Measurements from ENCODE around the gene KCNG2.

Gene KCNG2

DNA sequence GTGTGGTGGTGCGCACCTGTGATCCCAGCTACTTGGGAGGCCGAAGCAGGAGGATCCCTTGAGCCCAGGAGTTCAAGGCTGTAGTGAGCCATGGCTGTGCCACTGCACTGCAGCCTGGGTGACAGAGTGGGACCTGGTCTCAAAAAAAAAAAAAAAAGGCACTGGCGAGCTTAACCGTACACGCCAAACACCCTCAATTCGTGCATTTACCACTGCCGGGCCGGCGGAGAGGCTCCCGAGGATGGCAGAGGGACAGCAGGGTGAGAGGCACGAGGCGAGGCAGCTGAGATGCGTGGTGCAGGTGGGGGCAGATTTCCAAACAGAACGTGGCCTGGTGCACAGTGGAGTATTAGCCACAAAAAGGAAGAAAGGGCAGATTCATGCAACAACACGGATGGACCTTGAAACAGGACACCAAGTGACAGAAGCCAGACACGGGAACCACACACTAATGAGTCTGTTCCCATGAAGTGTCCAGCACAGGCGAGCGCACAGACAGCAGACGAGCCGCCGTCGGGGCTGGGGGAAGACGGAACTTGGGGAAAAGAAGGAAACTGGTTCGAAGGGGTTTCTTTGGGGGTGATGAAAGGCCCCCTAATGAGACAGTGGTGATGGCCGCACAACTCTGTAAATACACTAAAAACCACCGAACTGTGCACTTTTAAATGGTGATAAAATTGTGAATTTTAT is 126.3 kb downstream of the KCNG2 start:
- DNase-seq (ENCODE audit: low read depth, low spot score) = no peak

DNA sequence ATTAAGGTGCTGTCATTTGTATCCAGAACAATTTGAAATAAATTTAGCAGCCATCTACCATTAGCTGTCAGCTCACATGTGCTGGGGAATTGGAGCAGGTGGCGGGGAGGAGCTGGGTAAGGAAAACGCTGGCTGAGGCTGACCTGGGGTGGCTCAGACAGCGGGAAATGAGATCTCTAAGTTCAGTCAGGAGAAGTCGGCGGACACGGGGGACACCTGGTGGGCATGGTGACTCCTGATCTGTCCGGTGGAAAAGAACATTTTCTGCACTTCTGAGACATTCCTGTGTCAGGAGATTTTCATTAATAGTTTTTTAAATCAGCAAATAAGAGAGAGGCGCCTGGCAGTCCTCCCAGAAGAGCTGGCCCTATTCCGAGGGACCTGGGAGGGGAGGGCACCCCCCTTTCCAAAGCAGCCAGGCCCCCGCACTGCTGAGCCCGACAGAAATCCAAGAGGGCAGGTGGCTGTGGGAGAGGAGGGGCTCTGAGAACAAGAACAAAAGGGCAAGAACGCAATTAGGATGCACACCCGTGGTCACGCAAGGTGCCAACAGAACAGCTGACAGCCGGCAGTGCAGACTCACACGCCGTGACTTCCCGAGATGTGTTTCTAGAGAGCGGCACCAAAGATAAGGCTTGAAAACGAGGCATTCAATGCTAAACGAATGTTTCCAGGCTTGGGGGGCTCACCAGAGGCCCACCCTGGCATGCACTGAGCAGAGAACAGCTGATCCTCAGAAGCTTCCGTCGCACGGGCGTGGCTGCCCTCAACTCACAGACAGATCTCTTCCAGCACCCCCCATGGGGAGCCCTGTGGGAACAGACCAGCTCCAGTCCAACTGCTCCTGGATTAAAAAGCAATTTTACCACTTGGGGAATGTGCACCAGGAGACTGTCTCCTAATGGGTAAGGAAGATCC is 127.3 kb downstream of the KCNG2 start:
- no peak for DNase-seq (ENCODE audit: low read depth, low spot score)

DNA sequence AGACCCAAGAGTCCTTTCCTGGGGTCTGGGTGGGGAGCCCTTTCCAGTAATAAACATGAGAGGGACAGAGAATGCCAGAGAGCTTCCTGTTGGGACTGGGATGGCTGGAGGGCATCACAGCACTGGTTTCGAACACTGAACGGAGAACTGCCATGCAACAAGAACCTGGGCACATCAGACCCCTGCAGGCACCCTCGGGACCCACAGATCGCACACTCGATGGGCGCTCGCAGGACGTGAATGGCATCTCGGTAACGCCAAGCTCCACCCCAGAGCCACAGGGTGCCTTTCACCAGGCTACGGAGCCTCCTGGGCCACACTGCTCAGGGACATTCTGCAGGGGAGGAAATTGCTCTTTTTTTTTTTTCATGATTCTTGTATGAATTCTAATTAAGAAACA is 128.6 kb downstream of the KCNG2 start:
- DNase-seq (ENCODE audit: low read depth, low spot score) = no peak

DNA sequence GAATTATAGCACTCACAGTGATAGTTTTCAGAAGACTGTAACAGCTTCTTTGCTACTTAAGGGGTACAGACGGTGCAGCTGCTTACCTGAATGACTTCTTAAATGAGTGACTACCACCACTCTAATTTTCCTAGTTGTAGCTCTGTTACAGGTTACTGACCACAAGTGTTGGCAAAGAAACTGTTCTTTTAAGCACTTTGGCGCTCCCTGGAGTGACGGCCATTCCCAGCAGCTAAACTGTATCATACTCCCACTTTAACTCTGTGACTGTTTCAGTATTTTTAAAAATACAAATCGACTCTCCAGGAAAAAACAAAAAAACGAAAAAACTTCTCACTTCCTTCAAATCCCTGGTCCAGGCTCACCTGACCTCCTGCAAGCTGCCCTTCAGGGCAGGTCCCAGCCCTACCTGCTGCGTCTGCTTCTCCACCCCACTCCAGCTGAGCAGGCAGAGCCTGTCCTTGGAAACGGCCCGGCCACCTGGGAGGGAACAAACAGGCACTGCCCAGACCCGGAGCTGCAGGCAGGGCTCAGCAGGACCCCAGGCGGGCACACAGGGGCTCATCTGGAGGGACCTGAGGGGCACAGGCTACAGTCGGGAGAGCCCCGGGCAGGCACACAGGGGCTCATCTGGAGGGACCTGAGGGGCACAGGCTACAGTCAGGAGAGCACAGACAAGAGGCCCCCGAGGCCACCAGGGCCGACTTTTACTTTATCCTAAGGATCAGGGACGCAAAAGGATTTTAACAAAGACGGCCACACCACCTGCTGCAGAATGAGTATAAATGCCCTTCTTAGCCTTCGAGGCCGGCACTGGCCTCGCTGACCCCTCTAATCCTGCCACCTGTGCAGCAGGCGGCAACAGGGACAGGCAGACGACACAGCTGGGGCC is 129.2 kb downstream of the KCNG2 start:
- no peak for DNase-seq (ENCODE audit: low read depth, low spot score)

DNA sequence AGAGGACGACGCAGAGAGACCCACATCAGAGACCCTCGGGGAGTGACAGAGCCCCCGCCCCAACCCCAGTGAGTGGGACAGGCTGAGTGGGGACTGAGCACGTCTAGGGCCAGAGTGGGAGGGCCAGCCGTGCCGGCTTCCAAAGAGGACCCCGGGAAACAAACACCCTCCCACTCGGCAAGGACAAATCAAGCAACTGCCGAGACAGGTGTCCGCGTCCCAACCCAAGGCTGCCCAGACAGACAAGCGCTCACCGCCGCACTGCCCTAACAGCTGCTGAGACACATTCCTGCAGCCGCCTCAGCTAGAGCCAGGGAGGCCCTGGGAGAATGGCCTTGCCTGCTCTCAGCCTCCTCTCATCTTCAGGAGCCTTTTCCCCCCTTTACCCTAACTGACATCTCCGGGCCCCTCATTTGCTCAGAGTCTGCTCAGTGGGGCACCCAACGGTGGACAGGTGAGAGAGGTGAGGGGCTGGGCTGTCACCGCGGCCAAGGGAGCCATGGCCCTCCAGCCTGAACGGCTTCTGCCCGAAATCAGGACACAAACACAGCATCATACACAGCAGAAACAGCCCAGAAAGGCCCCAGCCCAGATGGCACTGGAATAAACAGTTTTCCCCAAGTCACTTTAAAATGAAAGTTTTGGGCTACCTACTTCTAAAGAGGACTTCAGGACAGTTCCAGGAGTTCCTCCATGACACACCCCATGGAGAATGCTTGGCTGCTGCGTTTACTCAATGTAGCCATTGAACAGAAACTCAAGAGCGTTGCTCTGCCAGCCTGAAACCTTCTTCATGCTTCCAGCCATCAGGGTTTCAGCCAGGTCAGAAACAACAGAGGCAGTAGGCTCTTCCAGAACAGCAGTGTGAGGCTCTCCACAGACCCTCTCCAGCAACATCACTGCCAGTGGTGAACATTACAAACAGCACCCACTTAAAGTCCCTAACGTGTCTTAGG is 130.1 kb downstream of the KCNG2 start:
- no peak for DNase-seq (ENCODE audit: low read depth, low spot score)

DNA sequence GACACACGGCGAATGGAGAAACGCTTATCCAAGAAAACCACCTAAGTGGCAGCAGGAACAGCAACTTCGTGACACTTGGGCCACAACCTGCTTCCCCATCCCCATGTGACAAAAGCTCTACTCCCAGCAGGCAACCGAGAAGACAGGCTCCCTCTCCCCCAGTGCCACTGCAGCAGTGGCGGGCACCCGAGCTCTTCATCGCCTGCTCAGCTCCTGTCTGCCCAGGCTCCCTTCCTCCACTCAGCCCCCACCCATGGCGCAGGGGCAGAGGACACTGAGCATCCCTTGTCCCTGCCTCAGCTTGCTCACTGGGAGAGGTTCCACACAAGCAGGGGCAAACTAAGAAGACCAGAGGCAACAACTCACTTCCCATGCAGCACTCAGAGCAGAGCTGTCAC is 130.8 kb downstream of the KCNG2 start:
- DNase-seq (ENCODE audit: low read depth, low spot score) = no peak

DNA sequence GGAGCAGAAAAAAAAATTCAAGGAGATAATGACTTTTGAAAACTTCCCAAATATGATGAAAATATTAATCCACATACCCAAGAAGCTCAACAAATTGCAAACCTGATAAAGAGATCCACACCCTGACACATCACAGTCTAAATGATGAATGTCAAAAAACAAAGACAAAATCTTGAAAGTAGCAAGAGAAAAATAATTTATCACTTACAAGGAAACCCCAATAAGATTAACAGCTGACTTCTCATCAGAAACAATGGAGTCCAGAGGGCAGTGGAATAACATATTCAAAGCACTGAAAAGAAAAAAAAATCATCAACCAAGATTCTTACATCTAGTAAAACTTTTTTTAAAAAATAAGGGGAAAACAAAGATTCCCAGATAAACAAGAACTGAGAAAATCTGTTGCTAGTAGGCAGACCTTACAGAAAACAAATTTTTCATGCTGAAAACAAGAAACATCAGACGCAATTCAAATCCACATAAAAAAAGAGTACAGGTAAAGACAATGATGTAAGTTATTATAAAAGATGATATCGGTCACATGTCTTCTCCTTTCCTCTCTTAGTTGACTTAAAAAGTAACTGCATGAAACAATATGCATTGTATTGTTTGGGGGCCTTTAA is 132.4 kb downstream of the KCNG2 start:
- DNase-seq (ENCODE audit: low read depth, low spot score) = no peak

DNA sequence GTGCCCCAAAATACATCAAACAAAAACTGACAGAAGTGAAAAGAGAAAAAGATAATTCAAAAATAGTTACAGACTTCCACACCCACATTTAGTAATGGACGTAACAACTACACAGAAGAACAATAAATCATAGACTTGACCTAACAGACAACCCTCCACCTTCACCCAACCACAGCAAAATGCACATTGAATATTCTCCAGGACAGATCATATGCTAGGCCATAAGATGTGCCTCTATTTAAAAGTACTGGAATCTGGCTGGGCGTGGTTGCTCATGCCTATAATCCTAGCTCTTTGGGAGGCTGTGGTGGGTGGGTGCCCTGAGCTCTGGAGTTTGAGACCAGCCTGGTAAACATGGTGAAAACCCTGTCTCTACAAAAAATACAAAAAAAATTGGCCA is 133.7 kb downstream of the KCNG2 start:
- DNase-seq (ENCODE audit: low read depth, low spot score) = no peak

DNA sequence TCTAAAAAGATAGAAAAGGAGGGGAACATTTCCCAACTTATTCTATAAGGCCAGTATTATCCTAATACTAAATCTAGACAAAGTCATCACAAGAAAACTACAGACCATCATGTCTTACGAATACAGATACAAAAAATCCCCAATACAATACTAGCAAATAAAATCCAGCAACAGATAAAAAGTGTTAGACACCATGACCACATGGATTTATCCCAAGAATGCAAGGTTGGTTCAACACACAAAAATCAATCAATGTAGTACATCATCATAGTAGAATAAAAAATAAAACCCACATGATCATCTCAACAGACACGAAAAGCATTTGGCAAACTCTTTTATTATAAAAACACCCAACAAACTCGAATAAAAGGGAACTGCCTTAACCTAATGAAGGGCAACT is 135.2 kb downstream of the KCNG2 start:
- DNase-seq (ENCODE audit: low read depth, low spot score) = no peak

DNA sequence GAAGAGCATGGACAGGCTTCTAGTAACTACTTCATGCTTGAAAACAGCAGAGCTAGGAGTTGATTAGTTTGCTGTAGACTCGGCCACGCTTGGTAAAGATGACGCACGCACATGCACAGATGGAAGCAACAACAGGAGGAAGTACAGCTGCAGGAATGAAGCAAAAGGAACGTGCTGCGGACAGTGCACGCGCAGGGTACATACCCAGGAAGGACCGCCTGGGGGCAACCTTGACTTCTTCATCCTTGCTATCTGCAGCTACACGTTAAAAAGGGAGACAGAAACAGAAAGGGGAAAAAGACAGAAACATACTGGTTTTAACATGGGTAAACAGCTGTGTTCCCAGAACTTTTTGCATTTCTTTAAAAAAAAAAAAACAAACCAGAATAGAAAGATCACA is 136.0 kb downstream of the KCNG2 start:
- DNase-seq (ENCODE audit: low read depth, low spot score) = no peak

DNA sequence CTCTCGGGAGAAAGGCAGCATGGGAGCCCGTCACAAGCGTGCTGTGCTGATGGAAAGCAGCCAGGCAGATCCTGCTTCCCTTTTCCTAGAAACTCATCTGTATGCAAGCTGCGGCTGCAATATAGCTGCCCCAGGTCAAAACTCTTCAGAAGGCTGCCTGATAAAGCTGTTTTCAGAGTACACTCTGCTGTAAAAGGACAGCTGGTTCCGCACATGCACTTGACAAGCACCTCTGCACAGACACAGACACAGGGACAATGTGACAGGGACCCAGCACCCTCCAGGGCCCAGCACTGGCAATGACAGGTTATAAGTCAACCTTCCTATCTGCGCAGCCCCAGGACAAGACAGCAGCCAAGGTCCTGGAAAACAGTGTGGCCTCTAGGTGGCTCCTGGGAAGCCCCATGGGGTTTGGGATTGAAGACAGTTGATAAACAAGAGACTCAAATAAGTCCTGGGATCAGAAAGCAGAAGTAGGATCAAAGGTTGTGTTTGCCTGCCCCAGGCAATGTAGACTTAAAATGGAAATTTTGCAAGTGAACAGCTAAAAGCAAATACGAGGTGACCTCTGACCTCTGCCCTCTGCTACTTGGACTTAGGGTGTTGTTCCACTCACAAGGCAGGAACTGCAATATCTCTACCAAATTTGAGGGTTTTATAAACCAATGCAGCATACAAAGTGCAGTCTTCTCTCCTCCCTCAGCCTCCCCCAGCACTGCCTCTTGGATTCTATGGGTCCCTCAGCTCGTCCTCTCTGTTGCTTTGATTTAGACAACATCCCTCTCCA is 136.8 kb downstream of the KCNG2 start:
- no peak for DNase-seq (ENCODE audit: low read depth, low spot score)

DNA sequence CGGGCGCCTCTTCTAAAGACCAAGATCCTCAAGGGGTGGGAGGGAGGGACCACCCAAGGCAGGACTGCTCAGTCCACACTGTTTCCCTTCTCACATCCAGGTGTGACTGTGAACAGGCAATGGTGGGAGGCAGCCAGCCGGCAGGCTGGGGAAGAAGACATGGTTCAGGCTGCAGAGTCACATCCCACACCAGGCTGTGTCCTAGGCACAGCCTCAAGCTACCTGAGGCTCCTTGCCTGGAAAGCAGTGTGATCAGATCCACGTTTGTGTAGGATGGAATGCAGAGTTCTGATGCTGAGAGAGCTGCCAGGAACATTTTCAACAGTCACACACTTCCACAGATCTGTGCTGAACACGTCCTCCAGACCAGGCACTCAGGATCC is 137.4 kb downstream of the KCNG2 start:
- no peak for DNase-seq (ENCODE audit: low read depth, low spot score)

DNA sequence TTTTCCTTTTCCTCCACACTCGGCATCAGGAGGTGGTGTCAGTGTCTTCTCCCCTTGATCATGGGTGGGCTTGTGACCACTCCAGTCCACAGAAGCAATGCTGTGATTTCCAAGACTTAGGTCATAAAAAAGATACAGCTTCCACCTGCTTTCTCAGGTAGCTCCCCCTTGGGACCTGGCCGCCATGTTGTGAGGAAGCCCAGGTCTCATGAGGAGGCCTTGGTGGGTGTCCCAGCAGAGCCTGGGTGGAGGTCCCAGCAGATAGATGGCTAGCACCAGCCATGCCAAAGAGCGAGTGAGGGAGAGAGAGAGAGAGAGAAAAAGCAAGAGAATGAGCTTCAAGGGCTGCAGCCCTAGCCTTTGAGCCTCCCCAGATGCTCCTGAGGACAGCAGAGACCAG is 137.8 kb downstream of the KCNG2 start:
- no peak for DNase-seq (ENCODE audit: low read depth, low spot score)

DNA sequence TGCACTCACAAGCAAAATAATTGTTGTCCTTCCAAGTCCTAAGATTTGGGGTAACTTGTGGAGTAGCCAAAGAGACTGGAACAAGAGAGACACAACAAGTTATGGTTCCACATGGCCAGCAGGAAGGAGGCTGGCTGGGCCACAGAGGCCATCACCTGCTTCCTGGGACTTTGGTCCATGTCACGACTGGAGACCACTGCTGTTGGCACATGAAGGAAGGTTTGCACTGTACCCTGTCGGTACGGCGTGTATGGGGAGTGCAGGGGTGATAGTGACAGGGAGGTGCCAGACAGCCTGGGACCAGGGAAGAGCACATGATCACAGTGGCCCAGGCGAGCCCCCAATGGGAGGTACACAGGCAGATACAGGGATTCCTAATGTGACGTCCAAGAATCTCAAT is 138.2 kb downstream of the KCNG2 start:
- no peak for DNase-seq (ENCODE audit: low read depth, low spot score)

DNA sequence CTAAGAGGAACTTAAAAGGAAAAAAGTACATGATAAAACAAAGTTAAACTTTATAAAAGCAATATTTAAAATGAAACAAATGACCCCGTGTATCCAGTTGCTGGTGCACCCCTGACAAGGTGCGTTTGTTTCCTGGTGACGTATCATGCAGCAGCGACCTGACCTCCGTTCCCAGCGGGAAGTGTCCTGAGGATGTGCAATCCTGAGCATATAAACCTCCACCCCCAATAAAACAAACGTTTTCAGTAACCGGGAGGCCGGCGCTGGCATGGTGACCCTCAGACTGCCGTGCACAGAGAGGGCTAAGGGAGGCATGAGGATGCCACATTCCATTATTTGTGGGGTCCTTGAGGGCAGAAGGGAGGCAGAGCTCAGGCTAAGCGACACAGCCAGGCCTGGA is 138.9 kb downstream of the KCNG2 start:
- DNase-seq (ENCODE audit: low read depth, low spot score) = no peak

DNA sequence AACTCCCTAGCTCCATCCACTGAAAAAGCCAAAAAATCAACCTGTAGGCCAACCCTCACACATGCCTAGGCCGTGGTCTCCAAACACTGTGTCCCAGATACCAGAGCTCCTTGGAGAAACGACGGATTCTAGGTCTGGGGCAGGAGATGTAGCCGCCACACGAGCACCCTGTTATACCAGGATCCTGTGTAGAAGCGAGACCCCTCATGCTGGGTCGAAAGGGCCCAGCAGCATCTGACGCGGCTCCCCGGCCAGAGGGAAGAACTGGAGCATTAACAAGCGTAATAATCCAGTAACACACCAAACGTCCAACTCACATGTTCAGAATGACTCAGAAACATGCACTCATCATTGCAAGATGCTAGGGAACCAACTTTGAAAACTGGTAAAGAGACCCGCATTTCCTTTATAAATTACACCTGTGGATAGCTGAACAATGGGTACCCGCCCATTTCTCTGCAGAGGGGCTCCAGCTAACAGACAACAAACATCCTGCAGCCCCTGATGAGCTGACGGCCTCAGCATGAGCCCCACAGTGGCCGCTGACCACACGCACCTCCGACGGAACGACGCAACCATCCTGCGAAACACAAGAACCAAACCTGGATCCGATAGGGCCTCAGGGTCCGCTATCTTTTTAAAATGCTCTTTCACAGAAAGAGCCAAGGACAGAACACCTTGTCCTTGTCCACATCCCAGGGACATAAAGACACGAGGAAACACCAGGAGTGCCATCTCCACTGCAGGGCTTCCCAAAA is 139.5 kb downstream of the KCNG2 start:
- DNase-seq (ENCODE audit: low read depth, low spot score) = no peak

DNA sequence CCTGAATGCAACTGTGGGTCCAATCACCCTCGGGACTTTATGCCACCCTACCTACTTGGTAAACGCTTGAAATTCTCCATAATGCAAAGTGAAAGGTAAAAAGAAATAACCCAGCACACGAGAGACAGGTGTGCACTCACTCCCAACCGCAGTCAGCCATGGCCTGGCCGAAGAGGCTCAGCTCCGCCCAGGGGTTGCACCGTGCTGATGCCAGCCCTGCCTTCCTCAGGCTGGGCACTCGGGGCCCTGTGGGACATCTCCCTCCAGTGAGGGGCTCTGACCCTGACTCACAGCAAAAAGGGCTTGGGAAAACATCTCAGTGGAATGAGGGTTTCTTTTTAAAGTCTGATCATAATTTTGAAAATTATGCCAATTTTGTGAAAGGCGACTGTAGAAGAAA is 140.5 kb downstream of the KCNG2 start:
- DNase-seq (ENCODE audit: low read depth, low spot score) = no peak

DNA sequence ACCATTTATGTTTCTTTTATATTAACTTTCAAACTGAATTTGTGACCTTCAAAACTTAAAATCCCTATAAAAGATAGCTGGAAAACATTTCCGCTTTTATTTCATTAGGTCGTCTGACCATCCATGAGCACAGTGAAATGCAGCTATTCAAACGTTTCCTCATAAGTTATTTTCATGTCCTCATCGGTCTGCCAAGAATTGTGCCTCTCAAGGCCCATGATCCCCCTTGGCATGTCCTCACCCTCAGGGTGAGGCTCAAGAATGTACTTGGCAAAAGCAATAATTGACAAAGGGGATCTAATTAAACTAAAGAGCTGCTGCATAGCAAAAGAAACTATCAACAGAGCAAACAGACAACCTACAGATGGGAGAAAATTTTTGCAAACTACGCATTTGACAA is 141.4 kb downstream of the KCNG2 start:
- no peak for DNase-seq (ENCODE audit: low read depth, low spot score)

Measured in activated CD4-positive, CD25-positive, alpha-beta regulatory T cell treated with anti-CD3 and anti-CD28 coated beads, Interleukin-2, amount 50 U/mL, for 16 hours (primary cell).